Tibial artery (tissue), 4 donors: ENCODE data around the gene RPS6KA6.

ENCODE experiments used
- DNase-seq, 2 donors: peaks; one replicate each; pipeline ENCODE4 v3.0.0-alpha.2; 2019
- H3K27ac ChIP-seq, 2 donors: fragments of 200-600 bp; sonication (generic) in 1 of 2; 1 replicate in 1 of 2; 2 replicates in 1 of 2; pipeline ENCODE4 v1.5.1; 2018 to 2019; ENCODE audit warnings: mild to moderate bottlenecking in 1 of 2
- H3K27me3 ChIP-seq, 2 donors: fragments of 200-600 bp; sonication (generic) in 1 of 2; one replicate each; pipeline versions ENCODE4 v1.5.1 to v1.6.0; 2016 to 2019
- H3K36me3 ChIP-seq, 3 donors: fragments of 200-600 bp; sonication (generic) in 2 of 3; one replicate each; pipeline ENCODE4 v1.5.1; 2016 to 2019; ENCODE audit warnings: mild to moderate bottlenecking in 2 of 3
- H3K4me1 ChIP-seq, 4 donors: fragments of 200-600 bp; sonication (generic) in 2 of 4; 1 replicate in 3 of 4; 2 replicates in 1 of 4; pipeline ENCODE4 v1.5.1; 2016 to 2019
- H3K4me3 ChIP-seq, 2 donors: fragments of 200-600 bp; sonication (generic) in 1 of 2; 1 replicate in 1 of 2; 2 replicates in 1 of 2; pipeline ENCODE4 v1.5.1; 2018 to 2019; ENCODE audit warnings: mild to moderate bottlenecking in 2 of 2
- H3K9me3 ChIP-seq, 3 donors: fragments of 200-600 bp; sonication (generic) in 1 of 3; one replicate each; pipeline ENCODE4 v1.5.1; 2016 to 2019
- intact Hi-C: fragments of 100-400 bp; cut with DNase I; formaldehyde crosslinking; loops from one replicate; pipeline ENCODE4 v1.15.0; 2023; ENCODE audit warnings: low total_unique reads
- TF ChIP-seq, protein P1 (sequence below), 2 experiments: fragments of 200-600 bp in 1 of 2; fragments of 450-650 bp in 1 of 2; IDR thresholded peaks; one replicate each; pipeline ENCODE4 v1.5.1; 2017 to 2019; ENCODE audit warnings: antibody characterized with exemption in 2 of 2, mild to moderate bottlenecking in 1 of 2, moderate library complexity in 1 of 2

RPS6KA6 gene

DNA sequence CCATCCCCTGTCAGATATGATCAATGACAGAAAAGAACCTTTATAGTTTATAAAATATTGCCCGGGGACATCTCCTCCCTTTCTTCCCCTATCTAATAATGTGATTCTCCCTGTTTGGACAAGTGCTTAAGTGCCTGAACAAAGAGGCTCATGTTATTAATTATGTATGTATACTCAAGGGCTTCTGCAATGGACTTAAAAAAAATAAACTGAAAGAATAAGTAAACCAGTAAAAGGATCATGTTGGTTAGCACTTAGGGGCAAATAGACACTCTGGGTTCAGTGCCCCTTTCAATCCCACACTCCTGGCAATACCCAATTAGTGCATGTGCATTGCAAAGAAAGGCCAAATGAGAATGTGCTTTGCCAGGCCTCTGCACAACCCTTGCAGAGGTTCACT lies 30.7 kb upstream of the RPS6KA6 start:
- Histone ChIP-seq H3K27ac (no peak overlapping the region), H3K27me3 (no peaks in the 10 kb centered on the region), H3K4me1 (peaks cover 0 to 16% (median 0%) of the 10 kb centered on the region in 4 donors), H3K4me3 (no peak overlapping the region), H3K9me3 (no peaks in the 10 kb centered on the region), H3K36me3 (no peaks in the 10 kb centered on the region)
- TF ChIP-seq, protein P1, sequence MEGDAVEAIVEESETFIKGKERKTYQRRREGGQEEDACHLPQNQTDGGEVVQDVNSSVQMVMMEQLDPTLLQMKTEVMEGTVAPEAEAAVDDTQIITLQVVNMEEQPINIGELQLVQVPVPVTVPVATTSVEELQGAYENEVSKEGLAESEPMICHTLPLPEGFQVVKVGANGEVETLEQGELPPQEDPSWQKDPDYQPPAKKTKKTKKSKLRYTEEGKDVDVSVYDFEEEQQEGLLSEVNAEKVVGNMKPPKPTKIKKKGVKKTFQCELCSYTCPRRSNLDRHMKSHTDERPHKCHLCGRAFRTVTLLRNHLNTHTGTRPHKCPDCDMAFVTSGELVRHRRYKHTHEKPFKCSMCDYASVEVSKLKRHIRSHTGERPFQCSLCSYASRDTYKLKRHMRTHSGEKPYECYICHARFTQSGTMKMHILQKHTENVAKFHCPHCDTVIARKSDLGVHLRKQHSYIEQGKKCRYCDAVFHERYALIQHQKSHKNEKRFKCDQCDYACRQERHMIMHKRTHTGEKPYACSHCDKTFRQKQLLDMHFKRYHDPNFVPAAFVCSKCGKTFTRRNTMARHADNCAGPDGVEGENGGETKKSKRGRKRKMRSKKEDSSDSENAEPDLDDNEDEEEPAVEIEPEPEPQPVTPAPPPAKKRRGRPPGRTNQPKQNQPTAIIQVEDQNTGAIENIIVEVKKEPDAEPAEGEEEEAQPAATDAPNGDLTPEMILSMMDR (IDR thresholded peaks at IDR 0.05): no peak
- intact Hi-C loops: no loop called here
- no peak for DNase-seq

DNA sequence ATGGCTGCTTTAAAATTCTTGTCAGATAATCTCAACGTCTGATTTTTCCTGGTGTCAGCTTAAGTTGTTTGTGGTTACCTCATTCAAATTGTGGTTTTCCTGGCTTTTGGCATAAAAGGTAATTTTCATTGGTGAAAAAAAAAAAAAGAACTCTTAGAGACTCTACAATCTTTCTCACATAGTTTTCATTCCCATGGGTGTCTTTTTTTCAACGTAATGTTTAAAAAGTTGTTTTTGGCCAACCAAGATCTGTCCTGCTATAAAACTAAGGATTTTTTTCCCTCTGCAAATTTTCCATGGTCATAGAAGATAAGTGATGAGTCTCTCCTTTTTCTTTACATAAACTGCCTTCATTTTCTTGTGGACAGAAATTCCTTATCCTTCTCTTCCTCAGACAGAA lies 28.9 kb upstream of the RPS6KA6 start:
- Histone ChIP-seq H3K4me3 (no peak overlapping the region), H3K9me3 (no peaks in the 10 kb centered on the region), H3K27ac (no peak overlapping the region), H3K4me1 (peaks cover 0 to 16% (median 0%) of the 10 kb centered on the region in 4 donors), H3K27me3 (no peaks in the 10 kb centered on the region), H3K36me3 (no peaks in the 10 kb centered on the region)
- TF ChIP-seq, protein P1 (IDR thresholded peaks at IDR 0.05): no peak
- no peak for DNase-seq
- intact Hi-C loops: no loop called here

DNA sequence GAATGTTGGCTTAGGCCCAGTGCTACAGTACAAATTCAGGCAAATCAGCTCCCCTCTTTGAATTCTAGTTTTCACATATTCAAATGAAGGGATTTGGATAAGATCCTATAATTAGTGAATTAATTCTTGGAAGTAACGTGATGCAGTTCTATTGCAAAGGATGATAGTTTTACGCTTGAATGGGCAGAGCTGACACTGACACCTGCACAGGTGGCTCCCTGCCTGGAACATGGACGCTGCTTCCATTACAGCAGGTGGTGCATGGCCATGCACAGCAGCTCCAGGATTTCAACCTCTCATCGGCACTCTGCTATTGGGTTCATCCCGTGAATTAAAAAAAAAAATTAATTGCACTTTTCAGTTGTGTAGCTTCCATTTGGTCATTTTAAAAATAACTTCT lies 28.4 kb upstream of the RPS6KA6 start:
- intact Hi-C loops: no loop called here
- Histone ChIP-seq H3K36me3 (no peaks in the 10 kb centered on the region), H3K27ac (no peak overlapping the region), H3K9me3 (no peaks in the 10 kb centered on the region), H3K27me3 (no peaks in the 10 kb centered on the region), H3K4me1 (peaks cover 0 to 16% (median 0%) of the 10 kb centered on the region in 4 donors), H3K4me3 (no peak overlapping the region)
- TF ChIP-seq, protein P1 (IDR thresholded peaks at IDR 0.05): no peak
- DNase-seq: no peak

DNA sequence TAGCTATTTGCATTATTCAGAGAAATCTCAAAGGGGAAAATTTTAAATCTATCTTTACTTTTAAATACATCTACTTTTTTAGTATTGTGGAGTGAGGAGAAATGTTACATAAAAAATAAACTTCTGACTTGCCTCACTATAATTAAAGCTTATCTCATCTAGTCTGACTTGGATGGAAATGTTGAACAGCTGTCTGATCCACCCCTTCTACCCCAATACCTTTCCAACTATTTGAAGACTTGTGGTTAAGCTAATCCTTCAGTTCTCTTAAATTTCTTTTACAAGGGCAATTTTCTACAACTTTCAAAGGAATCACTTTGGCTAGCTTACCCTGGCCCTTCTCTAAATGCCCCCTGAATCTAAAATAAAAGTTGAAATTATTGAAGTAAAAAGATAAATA lies 17.3 kb upstream of the RPS6KA6 start:
- Histone ChIP-seq H3K27ac (no peak overlapping the region), H3K27me3 (no peaks in the 10 kb centered on the region), H3K4me1 (no peaks in the 10 kb centered on the region), H3K36me3 (no peaks in the 10 kb centered on the region), H3K9me3 (no peaks in the 10 kb centered on the region), H3K4me3 (no peak overlapping the region)
- no peak for DNase-seq
- intact Hi-C loops: no loop called here
- TF ChIP-seq, protein P1 (IDR thresholded peaks at IDR 0.05): no peak

DNA sequence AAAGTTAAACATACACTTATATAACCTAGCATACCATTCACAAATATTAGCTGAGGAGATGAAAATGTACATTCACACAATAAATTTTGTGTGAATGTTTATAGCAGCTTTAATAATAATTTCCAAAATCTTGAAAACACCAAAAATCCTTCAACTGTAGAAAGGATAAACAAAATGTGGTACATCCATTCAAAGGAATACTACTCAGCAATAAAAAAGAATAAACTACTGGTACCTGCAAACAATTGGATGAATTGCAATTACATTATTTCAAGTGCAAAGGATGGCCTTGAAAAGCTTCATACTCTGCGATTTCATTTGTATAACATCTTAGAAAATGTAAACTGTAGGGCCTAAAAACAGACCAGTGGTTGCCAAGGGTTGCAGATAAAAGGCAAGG lies 11.7 kb upstream of the RPS6KA6 start:
- DNase-seq: no peak
- intact Hi-C loops: no loop called here
- no peak overlapping the region for H3K4me3 ChIP-seq

More for the DNA sequence above, 11.7 kb upstream of the RPS6KA6 start:
- Histone ChIP-seq H3K36me3 (no peaks in the 10 kb centered on the region), H3K4me1 (no peaks in the 10 kb centered on the region), H3K27me3 (no peaks in the 10 kb centered on the region), H3K27ac (no peak overlapping the region), H3K9me3 (peaks cover 0 to 4% (median 0%) of the 10 kb centered on the region in 3 donors)
- TF ChIP-seq, protein P1 (IDR thresholded peaks at IDR 0.05): no peak
